GM12864 (cell line): ENCODE results near the gene ATP6V1F.
A peak's percentile ranks its signal among the peaks of the same experiment; 100 is the strongest.

Experiments used
- DNase-seq: peaks from one replicate; pipeline ENCODE4 v3.0.0-alpha.2; 2011; ENCODE audit warnings: low read depth
- H3K4me3 ChIP-seq: 2 replicates; pipeline ENCODE4 v1.5.1; 2011; ENCODE audit warnings: mild to moderate bottlenecking, low read depth, low read length, control low read depth
- CTCF ChIP-seq: IDR thresholded peaks from 2 replicates; pipeline ENCODE4 v1.5.1; 2011; ENCODE audit warnings: low read depth, mild to moderate bottlenecking, moderate library complexity, low read length, control low read depth, inconsistent platforms; ENCODE audit errors: missing control alignments

Gene ATP6V1F

DNA sequence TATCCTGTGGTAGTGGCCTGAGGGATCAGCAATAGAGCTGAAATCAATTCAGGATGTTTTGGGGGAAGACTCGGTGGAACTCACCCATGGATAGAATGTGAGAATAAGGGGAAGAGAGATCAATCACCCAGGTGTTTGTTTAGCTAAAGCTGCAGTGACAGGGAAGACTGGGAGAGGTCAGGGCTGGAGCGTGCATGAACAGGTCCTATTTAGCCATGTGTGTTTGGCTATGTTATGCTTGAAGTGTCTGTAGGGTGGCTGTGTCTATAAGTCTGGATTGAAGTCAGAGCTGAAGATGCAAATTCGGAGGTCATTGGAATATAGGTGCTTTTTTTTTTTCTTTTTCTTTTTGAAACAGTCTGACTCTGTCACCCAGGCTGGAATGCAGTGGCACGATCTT is 4.6 kb downstream of the ATP6V1F start:
- DNase-seq, result no peak
- TF ChIP-seq CTCF, result no peak

DNA sequence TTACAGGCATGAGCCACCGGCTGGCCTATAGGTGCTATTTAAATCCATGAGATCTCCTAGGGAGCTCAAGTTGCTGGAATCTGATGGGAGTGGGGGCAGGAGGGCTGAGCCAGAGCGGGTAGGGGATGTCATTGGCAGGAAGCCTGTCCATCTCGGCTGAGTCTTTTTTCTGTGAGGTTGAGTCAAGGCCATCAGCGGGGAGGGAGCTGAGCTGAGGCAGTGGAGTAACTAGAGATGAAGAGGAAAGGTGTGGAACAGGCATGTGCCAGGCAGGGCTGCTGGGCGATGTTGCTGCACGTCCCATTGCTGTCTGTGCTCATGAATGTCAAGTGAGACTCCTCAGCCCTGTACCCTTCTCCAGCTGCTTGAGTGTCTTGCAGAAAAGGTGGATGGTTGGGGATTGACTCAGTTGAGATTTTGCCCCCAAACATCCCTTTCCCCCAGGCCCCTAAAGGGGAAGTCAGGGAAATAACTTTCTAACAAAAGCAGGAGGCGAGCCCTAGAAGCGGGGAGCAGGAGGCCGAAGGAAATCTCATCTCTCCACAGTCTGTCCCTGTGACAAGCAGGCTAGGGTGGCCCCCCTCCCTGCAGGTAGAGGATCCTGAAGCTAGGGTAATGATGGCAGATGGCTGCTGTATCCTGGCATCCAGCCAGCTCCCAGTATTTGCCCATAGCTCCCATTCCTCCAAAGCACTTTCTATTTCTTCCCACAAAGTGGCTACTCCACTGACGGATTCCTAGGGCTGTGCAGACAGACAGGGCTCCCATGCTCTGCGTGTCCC is 5.4 kb downstream of the ATP6V1F start:
- DNase-seq, result no peak
- no peak for TF ChIP-seq CTCF
- H3K4me3 ChIP-seq, result no peak overlapping the region

More for the DNA sequence above, 4.6 kb downstream of the ATP6V1F start:
- no peak overlapping the region for H3K4me3 ChIP-seq

DNA sequence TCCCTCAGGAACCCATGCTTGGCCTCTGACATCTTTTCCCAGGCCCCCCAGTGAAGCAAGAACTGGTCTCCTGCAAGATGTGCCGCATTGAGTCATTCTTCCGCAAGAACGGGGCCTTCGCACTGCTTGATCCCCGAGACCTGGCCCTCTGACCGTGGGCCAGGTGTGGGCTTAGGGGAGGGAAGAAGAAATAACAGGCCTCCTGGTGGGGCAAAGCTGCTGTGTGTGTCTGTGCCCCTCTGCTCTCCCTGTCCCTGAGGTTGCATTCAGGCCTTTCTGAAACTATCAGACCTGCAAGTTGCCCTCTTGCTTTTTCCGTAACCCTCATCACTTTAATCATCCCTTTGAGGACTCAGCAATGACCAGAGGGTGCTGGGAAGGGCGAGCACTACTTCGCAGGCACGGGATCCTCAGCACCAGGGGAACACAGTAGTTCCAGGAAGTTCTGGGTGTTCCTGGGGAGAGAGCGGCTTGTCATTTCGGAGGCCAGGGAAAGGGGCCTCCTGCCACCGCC is 6.0 kb downstream of the ATP6V1F start:
- no peak for TF ChIP-seq CTCF
- no peak for DNase-seq
- peak overlapping the region; percentile 46; the same call in 1 of the 2 replicates for H3K4me3 ChIP-seq

DNA sequence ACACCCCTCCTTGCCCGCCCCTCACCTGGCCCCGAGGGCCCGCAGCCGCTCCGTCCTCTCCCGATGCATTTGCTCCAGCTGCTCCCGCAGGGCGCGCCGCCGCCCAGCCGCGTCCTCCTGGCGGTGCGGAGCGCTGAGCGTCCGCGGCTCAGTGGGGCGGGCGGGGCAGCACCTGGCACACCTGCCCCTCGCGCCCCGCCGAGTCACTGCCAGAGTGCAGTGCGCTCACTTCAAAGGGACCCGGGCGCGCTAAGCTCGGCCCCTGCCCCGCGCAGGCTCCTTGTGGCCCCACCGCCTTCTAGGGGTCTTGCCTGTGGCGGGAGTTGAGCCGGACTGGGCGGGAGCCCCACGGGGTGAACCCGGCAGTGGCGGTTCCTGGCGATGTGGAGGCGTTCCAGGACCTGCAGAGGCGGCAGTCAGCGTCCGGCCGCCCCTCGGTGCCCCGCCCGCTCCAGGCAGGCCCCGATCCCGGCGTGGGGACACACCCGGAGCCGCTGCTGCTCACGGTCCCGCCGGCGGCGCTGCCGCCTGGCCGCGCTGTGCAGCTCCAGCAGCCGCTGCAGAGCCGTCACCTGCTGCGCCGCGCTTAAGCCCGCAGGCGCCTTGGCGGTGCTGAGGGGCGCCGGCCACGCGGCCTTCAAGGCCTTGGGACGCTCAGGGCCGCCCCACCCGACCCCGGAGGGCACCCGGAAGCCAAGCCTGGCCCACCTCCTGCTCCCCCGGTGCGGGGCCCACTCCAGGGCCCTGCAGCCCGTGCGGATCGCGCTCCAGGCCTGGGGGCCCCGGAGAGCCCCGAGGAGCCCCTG is 6.7 kb downstream of the ATP6V1F start:
- peak; percentile 20 for TF ChIP-seq CTCF
- no peak for DNase-seq
- peak overlapping the region; percentile 46 for H3K4me3 ChIP-seq

- no peak for DNase-seq
- peak overlapping the region; percentile 46 for H3K4me3 ChIP-seq
- TF ChIP-seq CTCF, result no peak
Observed at GRCh38 chr7:128869944-128870285, 7.3 kb downstream of the ATP6V1F start.

GRCh38 chr7:128871050-128871449 is 8.4 kb downstream of the ATP6V1F start:
- DNase-seq, result no peak
- H3K4me3 ChIP-seq, result no peak overlapping the region
- TF ChIP-seq CTCF, result no peak
